GM21515 (cell line): ENCODE data around the gene GRIN2C.

Experiments
- ATAC-seq: cut with Tn5 transposase; IDR thresholded peaks from one replicate; pipeline ENCODE4 v1.9.1; 2021; ENCODE audit not compliant: unreplicated experiment

GRIN2C gene

GRCh38 chr17:74850310-74850709 lies 9.4 kb downstream of the GRIN2C start:
- ATAC-seq, result no peak

GRCh38 chr17:74848656-74849399 lies 10.9 kb downstream of the GRIN2C start:
- ATAC-seq, result no peak

DNA sequence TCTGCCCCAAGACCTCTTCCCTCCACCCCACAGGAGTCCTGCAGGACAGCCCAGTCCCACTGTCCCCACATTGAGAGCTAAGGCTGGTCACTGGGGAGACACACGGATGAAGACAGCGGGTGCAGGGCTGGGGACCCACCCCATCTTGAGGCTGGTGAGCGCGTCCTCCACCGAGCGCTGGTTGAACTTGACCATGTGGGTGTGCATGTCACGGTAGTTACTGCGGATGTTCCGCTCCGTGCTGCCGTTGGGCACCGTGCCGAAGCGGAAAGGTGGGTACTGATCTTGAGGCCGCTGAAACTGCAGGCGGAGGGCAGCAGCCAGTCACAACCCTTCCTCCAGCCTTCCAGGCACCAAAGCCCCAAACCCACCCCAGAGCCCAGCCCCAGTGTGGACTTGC lies 13.1 kb downstream of the GRIN2C start:
- ATAC-seq, result no peak

- ATAC-seq, result no peak
Measured at GRCh38 chr17:74843352-74843627, 16.4 kb downstream of the GRIN2C start.

GRCh38 chr17:74842599-74843351 lies 16.9 kb downstream of the GRIN2C start:
- ATAC-seq, result no peak

DNA sequence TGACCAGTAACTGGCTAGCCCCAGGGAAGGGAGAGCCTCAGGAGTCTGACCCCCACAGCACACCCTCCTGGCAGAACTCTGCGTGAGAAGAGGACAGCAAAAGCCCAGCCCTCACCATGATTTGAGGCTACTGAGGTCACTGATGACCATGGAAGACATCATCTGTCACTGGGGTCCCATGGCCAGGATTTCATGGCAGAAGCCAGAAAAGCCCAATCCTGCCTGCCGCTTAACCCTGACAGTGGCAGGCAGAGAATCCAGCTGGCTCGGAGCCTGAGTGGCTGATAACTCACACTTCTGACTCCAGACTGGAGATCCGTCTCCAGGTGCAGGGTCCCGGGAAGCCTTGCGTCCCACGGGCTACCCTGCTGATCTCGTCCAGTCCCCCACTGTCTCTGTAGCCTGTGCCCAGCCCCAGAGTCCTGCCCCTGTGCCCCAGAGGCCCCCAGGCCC lies 17.5 kb downstream of the GRIN2C start:
- ATAC-seq, result no peak

- ATAC-seq, result no peak
Measured at GRCh38 chr17:74840989-74841666, 18.6 kb downstream of the GRIN2C start.

DNA sequence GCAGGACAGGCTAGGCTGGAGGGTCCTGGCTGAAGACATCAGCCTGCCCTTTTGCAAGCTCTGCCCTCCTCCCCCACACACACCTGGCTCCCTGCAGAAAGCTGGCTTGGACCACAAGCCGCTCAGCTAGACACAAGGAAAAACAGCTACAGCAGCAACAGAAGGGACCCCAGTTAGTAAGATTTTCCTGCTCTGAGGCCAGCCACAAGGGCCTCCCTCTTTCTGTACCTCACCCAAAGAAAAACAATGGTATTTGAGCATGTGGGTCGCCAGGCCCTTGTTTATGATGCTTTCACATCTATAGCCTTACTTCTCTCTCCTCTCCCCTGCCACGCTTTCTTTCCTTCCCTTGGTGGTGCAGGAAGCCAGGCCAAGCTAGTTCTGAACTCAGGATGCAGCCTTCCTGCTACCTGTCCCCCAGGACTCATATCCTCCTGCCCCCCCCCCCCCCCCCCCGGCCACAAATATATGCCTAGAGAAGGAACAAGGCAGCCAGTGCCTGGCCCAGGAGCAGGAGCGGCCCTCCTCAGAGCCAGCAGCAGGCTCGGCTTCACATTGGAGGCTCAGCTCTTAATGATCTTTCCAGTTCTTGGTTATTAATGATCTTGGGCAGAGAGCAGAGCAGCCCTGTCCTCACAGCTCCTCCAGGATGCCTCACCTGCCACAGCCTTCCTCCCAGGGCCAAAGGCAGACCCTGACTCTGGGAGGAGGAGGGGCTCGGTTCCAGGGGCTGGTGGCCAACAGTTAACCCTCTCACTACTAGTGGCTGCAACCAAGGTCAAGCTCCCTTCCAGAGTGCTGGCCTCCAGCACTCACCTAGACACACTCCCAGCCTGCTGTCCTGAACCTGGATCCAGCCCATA lies 19.5 kb downstream of the GRIN2C start:
- no peak for ATAC-seq

GRCh38 chr17:74838274-74838673 lies 21.4 kb downstream of the GRIN2C start:
- no peak for ATAC-seq

GRCh38 chr17:74836691-74837467 lies 22.8 kb downstream of the GRIN2C start:
- ATAC-seq, result no peak

GRCh38 chr17:74836191-74836590 lies 23.5 kb downstream of the GRIN2C start:
- no peak for ATAC-seq

- no peak for ATAC-seq
Measured at GRCh38 chr17:74833501-74834377, 25.9 kb downstream of the GRIN2C start.

GRCh38 chr17:74832421-74832820 lies 27.3 kb downstream of the GRIN2C start:
- ATAC-seq, result no peak

GRCh38 chr17:74831444-74832146 lies 28.1 kb downstream of the GRIN2C start:
- ATAC-seq, result no peak

- no peak for ATAC-seq
Measured at GRCh38 chr17:74830861-74831260, 28.8 kb downstream of the GRIN2C start.

DNA sequence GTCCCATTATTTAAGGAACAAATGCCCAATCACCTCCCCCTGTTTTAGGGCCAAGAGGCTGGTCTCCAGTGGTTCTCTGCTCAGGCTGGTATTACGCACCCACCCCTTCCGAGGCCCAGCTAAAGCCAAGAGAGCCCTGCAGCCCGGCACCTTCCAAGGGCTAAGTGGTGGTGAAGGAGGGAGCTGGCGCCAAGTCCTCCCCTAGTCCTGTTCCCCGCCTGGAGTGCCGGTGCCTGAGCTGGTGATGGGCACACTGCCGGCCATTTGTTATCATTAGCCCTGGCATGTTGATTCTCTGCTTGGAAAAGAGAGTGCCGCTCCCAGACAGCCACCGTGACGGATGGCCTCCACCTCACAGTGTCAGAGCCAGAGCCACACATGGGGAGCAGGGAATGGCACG lies 31.9 kb downstream of the GRIN2C start:
- ATAC-seq, result no peak

GRCh38 chr17:74825952-74826719 lies 33.5 kb downstream of the GRIN2C start:
- ATAC-seq, result no peak
